Keratinocyte (primary cell): ENCODE measurements around the gene GCNT1. TPM values are rescaled to one million over a fixed set of nuclear protein-coding genes. Genes with fewer than 3 reads are reported as not detected.
"Not testable (repeated sequence)": the region's sequence is repeated elsewhere in the genome, so short reads cannot be mapped to it uniquely, and the experiment has no call there.

Experiments used
- DNase-seq: peaks from one replicate; pipeline ENCODE4 v3.0.0-alpha.2; 2011; ENCODE audit warnings: low read depth, missing footprints, low spot score
- FAIRE-seq: peaks from 2 replicates; lab custom pipeline; 2011; peaks lifted over from hg19 to GRCh38; lab: Jason Lieb, UNC
- H2AFZ ChIP-seq: 2 replicates; pipeline ENCODE4 v1.6.0; 2012; ENCODE audit warnings: low read length, control low read depth, inconsistent platforms; ENCODE audit not compliant: control insufficient read depth
- H3K27ac ChIP-seq: 2 replicates; pipeline ENCODE4 v1.5.1; 2011; ENCODE audit warnings: low read length; ENCODE audit not compliant: control insufficient read depth, insufficient read depth
- H3K27me3 ChIP-seq: 3 replicates; pipeline ENCODE4 v1.6.0; 2011; ENCODE audit warnings: low read length; ENCODE audit not compliant: control insufficient read depth, insufficient read depth; ENCODE audit errors: extremely low read depth
- H3K36me3 ChIP-seq, 2 experiments: 2 replicates in 1 of 2; 3 replicates in 1 of 2; pipeline ENCODE4 v1.5.1; 2011; ENCODE audit warnings: low read length in 2 of 2, mild to moderate bottlenecking in 1 of 2; ENCODE audit not compliant: control insufficient read depth in 2 of 2, insufficient read depth in 2 of 2; ENCODE audit errors: extremely low read depth in 1 of 2
- H3K4me1 ChIP-seq: 3 replicates; pipeline ENCODE4 v1.5.1; 2011; ENCODE audit warnings: low read length; ENCODE audit not compliant: control insufficient read depth, insufficient read depth; ENCODE audit errors: extremely low read depth
- H3K4me2 ChIP-seq: 3 replicates; pipeline ENCODE4 v1.6.0; 2011; ENCODE audit warnings: low read depth, low read length; ENCODE audit not compliant: control insufficient read depth, insufficient read depth; ENCODE audit errors: extremely low read depth
- H3K4me3 ChIP-seq, 3 experiments: fragments of 200-600 bp in 1 of 3; sonication (generic) in 1 of 3; 2 replicates in 2 of 3; 3 replicates in 1 of 3; pipeline ENCODE4 v1.5.1; 2011 to 2016; ENCODE audit warnings: low read length in 3 of 3, mild to moderate bottlenecking in 3 of 3, control low read depth in 2 of 3, inconsistent platforms in 1 of 3, low read depth in 1 of 3, mixed read lengths in 1 of 3, mixed run types in 1 of 3, moderate library complexity in 1 of 3; ENCODE audit not compliant: control insufficient read depth in 2 of 3, insufficient read depth in 2 of 3; ENCODE audit errors: extremely low read depth in 1 of 3
- H3K79me2 ChIP-seq: 2 replicates; pipeline ENCODE4 v1.6.0; 2012; ENCODE audit warnings: low read length; ENCODE audit not compliant: control insufficient read depth, insufficient read depth
- H3K9ac ChIP-seq: 3 replicates; pipeline ENCODE4 v1.6.0; 2011; ENCODE audit warnings: low read length; ENCODE audit not compliant: control insufficient read depth, insufficient read depth; ENCODE audit errors: extremely low read depth
- H3K9me1 ChIP-seq: 3 replicates; pipeline ENCODE4 v1.6.0; 2011; ENCODE audit warnings: low read length; ENCODE audit not compliant: control insufficient read depth, insufficient read depth; ENCODE audit errors: extremely low read depth
- H3K9me3 ChIP-seq: 2 replicates; pipeline ENCODE4 v1.5.1; 2012; ENCODE audit warnings: low read depth, low read length; ENCODE audit not compliant: control insufficient read depth
- H4K20me1 ChIP-seq: 3 replicates; pipeline ENCODE4 v1.6.0; 2011; ENCODE audit warnings: low read length; ENCODE audit not compliant: control insufficient read depth, insufficient read depth; ENCODE audit errors: extremely low read depth
- CTCF ChIP-seq, 3 experiments: IDR thresholded peaks in 1 of 3; conservative IDR thresholded peaks in 1 of 3; optimal IDR thresholded peaks in 1 of 3; 2 replicates in 2 of 3; 3 replicates in 1 of 3; pipeline versions ENCODE3 to v1.5.1; 2011; ENCODE audit warnings: low read length in 3 of 3, mild to moderate bottlenecking in 3 of 3, moderate library complexity in 2 of 3, control low read depth in 1 of 3, inconsistent platforms in 1 of 3; ENCODE audit not compliant: insufficient read depth in 2 of 3; ENCODE audit errors: extremely low read depth in 1 of 3
- EZH2 ChIP-seq: IDR thresholded peaks from one replicate; pipeline ENCODE4 v1.6.1; 2012; ENCODE audit warnings: inconsistent platforms, mild to moderate bottlenecking, low read length, moderate library complexity
- dilution Hi-C: fragments of 300-500 bp; cut with MboI; formaldehyde crosslinking; loops from one replicate; pipeline ENCODE4 v1.7.0; 2020; ENCODE audit warnings: low sequenced_read_pairs; ENCODE audit not compliant: extremely low pct_ligation_motif_present
- polyA plus RNA-seq, 5 experiments: library from polyadenylated mRNA; depleted of rRNA in 3 of 5; stranded (reverse) in 3 of 5; stranded (forward) in 1 of 5; unstranded in 1 of 5; fragments of >200 nt; gene quantifications; 1 replicate in 1 of 5; 2 replicates in 3 of 5; 3 replicates in 1 of 5; pipeline versions ENCODE4 v1.2.1 to v1.2.3, GENCODE V29; 2011 to 2012; ENCODE audit warnings: missing spikeins in 2 of 5, low read depth in 1 of 5, low replicate concordance in 1 of 5

GCNT1 gene
- polyA plus RNA-seq, 1 donor (not counting 4 experiments of a cell fraction or from before 2014, with no cell fraction given), result 7.5 TPM

GRCh38 chr9:76531231-76531780, 72.3 kb downstream of the GCNT1 start:
- Histone ChIP-seq H3K9ac (no peak overlapping the region), H3K9me1 (no peaks in the 10 kb centered on the region), H3K36me3 (no peaks in the 10 kb centered on the region), H3K4me1 (no peaks in the 10 kb centered on the region), H2AFZ (no peak overlapping the region), H3K27me3 (no peaks in the 10 kb centered on the region), H3K79me2 (no peaks in the 10 kb centered on the region), H3K9me3 (no peaks in the 10 kb centered on the region), H3K4me3 (no peak overlapping the region), H3K27ac (no peak overlapping the region), H3K4me2 (no peak overlapping the region), H4K20me1 (no peaks in the 10 kb centered on the region)
- DNase-seq, result no peak
- TF ChIP-seq EZH2 (no peak), CTCF (optimal IDR thresholded peaks at IDR 0.05 in 1 of 3, IDR thresholded peaks at IDR 0.05 in 1 of 3, conservative IDR thresholded peaks at IDR 0.05 in 1 of 3; ENCODE audit: extremely low read depth in 1 of 3, insufficient read depth in 2 of 3, low read length in 3 of 3) (no peak)
- dilution Hi-C loops, result no loop called here
- FAIRE-seq, result no peak

- H3K27me3 ChIP-seq, H3K4me1 ChIP-seq, H4K20me1 ChIP-seq, FAIRE-seq, dilution Hi-C loops, H2AFZ ChIP-seq, H3K9me1 ChIP-seq, H3K4me3 ChIP-seq, H3K9me3 ChIP-seq, H3K4me2 ChIP-seq, H3K9ac ChIP-seq, H3K79me2 ChIP-seq, H3K27ac ChIP-seq, DNase-seq, H3K36me3 ChIP-seq: not testable (repeated sequence)
These were observed 73.9 kb downstream of the GCNT1 start for GRCh38 chr9:76532877-76533276.

GRCh38 chr9:76534026-76534425, 75.0 kb downstream of the GCNT1 start:
- Histone ChIP-seq H3K27me3 (no peaks in the 10 kb centered on the region), H3K4me3 (no peak overlapping the region), H4K20me1 (no peaks in the 10 kb centered on the region), H3K4me2 (no peak overlapping the region), H3K9me3 (no peaks in the 10 kb centered on the region), H3K4me1 (no peaks in the 10 kb centered on the region), H3K36me3 (no peaks in the 10 kb centered on the region), H3K27ac (no peak overlapping the region), H2AFZ (no peak overlapping the region), H3K9me1 (no peaks in the 10 kb centered on the region), H3K9ac (no peak overlapping the region), H3K79me2 (no peaks in the 10 kb centered on the region)
- dilution Hi-C loops, result no loop called here
- TF ChIP-seq EZH2 (no peak), CTCF (optimal IDR thresholded peaks at IDR 0.05 in 1 of 3, IDR thresholded peaks at IDR 0.05 in 1 of 3, conservative IDR thresholded peaks at IDR 0.05 in 1 of 3; ENCODE audit: extremely low read depth in 1 of 3, insufficient read depth in 2 of 3, low read length in 3 of 3) (no peak)
- DNase-seq, result no peak
- no peak for FAIRE-seq
